Measurements from ENCODE around the gene STX1B. TPM values are rescaled to one million over a fixed set of nuclear protein-coding genes. Genes with fewer than 3 reads are reported as not detected.
A peak's percentile ranks its signal among the peaks of the same experiment; 100 is the strongest.

The STX1B gene
- total RNA-seq, 1 donor from 2014 or later, result 0.32 TPM

- H3K27ac ChIP-seq, result peak within 1 kb of the TSS; percentile 98
- ATAC-seq (peak; percentile 96 to 97), DNase-seq (peak; percentile 99)
- H3K4me3 ChIP-seq, result peak within 1 kb of the TSS; percentile 82
- TF ChIP-seq CTCF (IDR thresholded peaks at IDR 0.05), result no peak
- peaks cover 33% of the 10 kb centered on the region for H3K4me1 ChIP-seq
- H3K27me3 ChIP-seq (ENCODE audit: low read depth), result no peaks in the 10 kb centered on the region
- H3K36me3 ChIP-seq, result peaks cover 36% of the 10 kb centered on the region
- intact Hi-C loops (cut with DNase I), result no loop called here
- H3K9me3 ChIP-seq, result no peaks in the 10 kb centered on the region
Measured at GRCh38 chr16:30957456-30958174, 52.8 kb downstream of the STX1B start, which contains the start of gene SETD1A. Gene SETD1A (plus strand): TSS chr16:30957754. CDS start chr16:30958732, 978 bp downstream.

- H3K4me3 ChIP-seq, result peak overlapping the region; percentile 82
- H3K9me3 ChIP-seq, result no peaks in the 10 kb centered on the region
- H3K27ac ChIP-seq, result peak overlapping the region; percentile 98
- DNase-seq (peak; percentile 87), ATAC-seq (peak; percentile 88)
- H3K4me1 ChIP-seq, result peaks cover 37% of the 10 kb centered on the region
- H3K36me3 ChIP-seq, result peaks cover 28% of the 10 kb centered on the region
- peak; percentile 39 for TF ChIP-seq CTCF (IDR thresholded peaks at IDR 0.05)
- intact Hi-C loops (cut with DNase I), result no loop called here
- H3K27me3 ChIP-seq (ENCODE audit: low read depth), result no peaks in the 10 kb centered on the region
Measured at GRCh38 chr16:30956601-30957455, 53.6 kb downstream of the STX1B start.

- ATAC-seq (no peak), DNase-seq (no peak)
- TF ChIP-seq CTCF (IDR thresholded peaks at IDR 0.05), result no peak
- intact Hi-C loops (cut with DNase I), result no loop called here
- H3K4me1 ChIP-seq, result peaks cover 56% of the 10 kb centered on the region
- no peak overlapping the region for H3K27ac ChIP-seq
- no peaks in the 10 kb centered on the region for H3K9me3 ChIP-seq
- H3K4me3 ChIP-seq, result no peak overlapping the region
- H3K27me3 ChIP-seq (ENCODE audit: low read depth), result no peaks in the 10 kb centered on the region
- H3K36me3 ChIP-seq, result peaks cover 10% of the 10 kb centered on the region
Measured at GRCh38 chr16:30954993-30955392, 55.4 kb downstream of the STX1B start.

GRCh38 chr16:30953511-30954124, 56.8 kb downstream of the STX1B start:
- H3K27ac ChIP-seq, result no peak overlapping the region
- intact Hi-C loops (cut with DNase I), result no loop called here
- H3K36me3 ChIP-seq, result no peaks in the 10 kb centered on the region
- no peak for ATAC-seq
- no peaks in the 10 kb centered on the region for H3K9me3 ChIP-seq
- no peak overlapping the region for H3K4me3 ChIP-seq
- peaks cover 50% of the 10 kb centered on the region for H3K4me1 ChIP-seq
- H3K27me3 ChIP-seq (ENCODE audit: low read depth), result no peaks in the 10 kb centered on the region
- TF ChIP-seq CTCF (IDR thresholded peaks at IDR 0.05), result peak; percentile 65
- DNase-seq, result peak; percentile 69

- no peak for ATAC-seq
- intact Hi-C loops (cut with DNase I), result no loop called here
- TF ChIP-seq CTCF (IDR thresholded peaks at IDR 0.05), result no peak
- H3K36me3 ChIP-seq, result no peaks in the 10 kb centered on the region
- no peaks in the 10 kb centered on the region for H3K9me3 ChIP-seq
- no peak overlapping the region for H3K27ac ChIP-seq
- no peaks in the 10 kb centered on the region for H3K27me3 ChIP-seq (ENCODE audit: low read depth)
- H3K4me1 ChIP-seq, result peaks cover 49% of the 10 kb centered on the region
- H3K4me3 ChIP-seq, result no peak overlapping the region
- DNase-seq, result no peak
Measured at GRCh38 chr16:30953111-30953510, 57.3 kb downstream of the STX1B start.

Measured in lower lobe of right lung (tissue), 2 donors.